Gastroesophageal sphincter (tissue), 4 donors: ENCODE results near the gene PTPN23. TPM values are rescaled to one million over a fixed set of nuclear protein-coding genes. Genes with fewer than 3 reads are reported as not detected.

Experiments used
- ATAC-seq: fragments of 150-250 bp; one replicate; pipeline ENCODE4 v1.9.1; 2016; ENCODE audit warnings: mild to moderate bottlenecking, moderate library complexity
- H3K27ac ChIP-seq, 4 donors: fragments of 200-600 bp; sonication (generic) in 3 of 4; 1 replicate in 3 of 4; 2 replicates in 1 of 4; pipeline ENCODE4 v1.5.1; 2016 to 2019
- H3K27me3 ChIP-seq: fragments of 200-600 bp; sonication (generic); one replicate; pipeline ENCODE4 v1.5.1; 2019
- H3K36me3 ChIP-seq, 2 donors: fragments of 200-600 bp; sonication (generic); one replicate each; pipeline ENCODE4 v1.5.1; 2019; ENCODE audit warnings: control low read depth in 1 of 2
- H3K4me1 ChIP-seq, 3 donors: fragments of 200-600 bp; sonication (generic); 1 replicate in 2 of 3; 2 replicates in 1 of 3; pipeline ENCODE4 v1.5.1; 2016 to 2019; ENCODE audit warnings: control low read depth in 2 of 3
- H3K4me3 ChIP-seq, 2 donors: fragments of 200-600 bp; sonication (generic); one replicate each; pipeline ENCODE4 v1.5.1; 2019; ENCODE audit warnings: mild to moderate bottlenecking in 1 of 2, moderate library complexity in 1 of 2
- H3K9me3 ChIP-seq, 3 donors: fragments of 200-600 bp; sonication (generic); one replicate each; pipeline ENCODE4 v1.5.1; 2017 to 2019; ENCODE audit warnings: control low read depth in 2 of 3
- CTCF ChIP-seq, 4 experiments: fragments of 200-600 bp in 2 of 4; fragments of 450-650 bp in 2 of 4; sonication (generic) in 1 of 4; IDR thresholded peaks; one replicate each; pipeline ENCODE4 v1.5.1; 2017 to 2019; ENCODE audit warnings: antibody characterized with exemption in 4 of 4, mild to moderate bottlenecking in 2 of 4, moderate library complexity in 2 of 4
- EP300 ChIP-seq: sonication (generic); formaldehyde crosslinking; IDR thresholded peaks from one replicate; pipeline ENCODE4 v1.6.1; 2017; ENCODE audit warnings: antibody characterized with exemption, mild to moderate bottlenecking
- POLR2A ChIP-seq, 2 donors: fragments of 450-650 bp; IDR thresholded peaks; one replicate each; pipeline ENCODE4 v1.6.1; 2017; ENCODE audit warnings: antibody characterized with exemption in 2 of 2, mild to moderate bottlenecking in 2 of 2, moderate library complexity in 1 of 2
- POLR2AphosphoS5 ChIP-seq: sonication (generic); formaldehyde crosslinking; IDR thresholded peaks from one replicate; pipeline ENCODE4 v1.6.1; 2017; ENCODE audit warnings: antibody characterized with exemption
- WGBS, 2 donors: methylation state at CpG; one replicate each; pipeline ENCODE4 v1.1.5; 2018; ENCODE audit warnings: low coverage in 1 of 2; 5-methylcytosine and 5-hydroxymethylcytosine counted together
- total RNA-seq, 4 donors: library from RNA; depleted of rRNA; stranded (reverse); fragments of >200 nt; gene quantifications; one replicate each; pipeline ENCODE4 v1.1.0, GENCODE V29; 2016

The PTPN23 gene
- total RNA-seq, 4 donors from 2014 or later: 9.1 to 34.2 (median 19.5) TPM

- Histone ChIP-seq H3K27me3 (no peaks in the 10 kb centered on the region), H3K27ac (peak overlapping the region in 3 of 4 donors; percentile 87 to 97 (median 96)), H3K4me3 (peak overlapping the region in 1 of 2 donors; percentile 63), H3K4me1 (peaks cover 0 to 45% (median 9%) of the 10 kb centered on the region in 3 donors), H3K36me3 (no peaks in the 10 kb centered on the region), H3K9me3 (no peaks in the 10 kb centered on the region)
- TF ChIP-seq EP300 (no peak), POLR2A (IDR thresholded peaks at IDR 0.05) (no peak)
- 88% methylated on average over 17 of the region's 19 CpGs for WGBS, 2 donors
- no peak for ATAC-seq
These were observed 1.4 kb upstream of the PTPN23 start for GRCh38 chr3:47379411-47379899.

- WGBS, 2 donors: 14 to 16% methylated on average over 13 to 14 of the region's 23 CpGs
- ATAC-seq: no peak
- peak overlapping the region; percentile 63 to 88 for H3K4me3 ChIP-seq
- peak overlapping the region; percentile 40 to 97 (median 92) for H3K27ac ChIP-seq
- H3K36me3 ChIP-seq: peaks cover 0 to 5% of the 10 kb centered on the region in 2 donors
- no peaks in the 10 kb centered on the region for H3K9me3 ChIP-seq
- no peaks in the 10 kb centered on the region for H3K27me3 ChIP-seq
- H3K4me1 ChIP-seq: peaks cover 0 to 50% (median 12%) of the 10 kb centered on the region in 3 donors
- peak in 1 of 4 experiments; percentile 2 for TF ChIP-seq CTCF (IDR thresholded peaks at IDR 0.05)
- no peak for TF ChIP-seq EP300
These were observed 708 bp upstream of the PTPN23 start for GRCh38 chr3:47380026-47380600.

GRCh38 chr3:47381317-47382157, 716 bp downstream of the PTPN23 start:
- TF ChIP-seq POLR2A (IDR thresholded peaks at IDR 0.05): no peak
- TF ChIP-seq CTCF (IDR thresholded peaks at IDR 0.05): no peak
- TF ChIP-seq POLR2AphosphoS5: peak; percentile 43
- no peak for TF ChIP-seq EP300
- H3K4me1 ChIP-seq: peaks cover 0 to 62% (median 12%) of the 10 kb centered on the region in 3 donors
- peak; percentile 84 for ATAC-seq
- H3K36me3 ChIP-seq: peaks cover 0 to 10% of the 10 kb centered on the region in 2 donors
- H3K4me3 ChIP-seq: peak overlapping the region; percentile 63 to 88
- H3K9me3 ChIP-seq: no peaks in the 10 kb centered on the region
- WGBS, 2 donors: 0 to 6% methylated on average over 3 to 10 of the region's 44 CpGs
- H3K27ac ChIP-seq: peak overlapping the region; percentile 87 to 97 (median 92)
- H3K27me3 ChIP-seq: no peaks in the 10 kb centered on the region

- Histone ChIP-seq H3K27ac (no peak overlapping the region), H3K9me3 (no peaks in the 10 kb centered on the region), H3K4me1 (peaks cover 0 to 53% (median 10%) of the 10 kb centered on the region in 3 donors), H3K27me3 (no peaks in the 10 kb centered on the region), H3K4me3 (no peak overlapping the region), H3K36me3 (peaks cover 0 to 24% of the 10 kb centered on the region in 2 donors)
- 71 to 74% methylated on average over 2 to 3 of the region's 4 CpGs for WGBS, 2 donors
- TF ChIP-seq POLR2A (IDR thresholded peaks at IDR 0.05): no peak
- no peak for TF ChIP-seq EP300
- TF ChIP-seq POLR2AphosphoS5: no peak
- TF ChIP-seq CTCF (IDR thresholded peaks at IDR 0.05): no peak
- no peak for ATAC-seq
These were observed 3.6 kb downstream of the PTPN23 start for GRCh38 chr3:47384425-47384824.

GRCh38 chr3:47385007-47385406, 4.2 kb downstream of the PTPN23 start:
- Histone ChIP-seq H3K36me3 (peaks cover 0 to 25% of the 10 kb centered on the region in 2 donors), H3K27ac (no peak overlapping the region), H3K4me1 (peaks cover 0 to 47% (median 9%) of the 10 kb centered on the region in 3 donors), H3K9me3 (no peaks in the 10 kb centered on the region), H3K27me3 (no peaks in the 10 kb centered on the region), H3K4me3 (no peak overlapping the region)
- TF ChIP-seq CTCF (IDR thresholded peaks at IDR 0.05) (no peak), POLR2AphosphoS5 (no peak), EP300 (no peak), POLR2A (IDR thresholded peaks at IDR 0.05) (no peak)
- WGBS, 2 donors: 74 to 82% methylated on average over 3 to 4 of the region's 4 CpGs
- ATAC-seq: no peak
